Smooth muscle cell (in vitro differentiated cells): ENCODE data around the gene CNST. TPM values are rescaled to one million over a fixed set of nuclear protein-coding genes. Genes with fewer than 3 reads are reported as not detected.
"Not testable (repeated sequence)": the region's sequence is repeated elsewhere in the genome, so short reads cannot be mapped to it uniquely, and the experiment has no call there.

Experiments
- DNase-seq: peaks from one replicate; lab custom pipeline; 2025; ENCODE audit not compliant: unreplicated experiment; lab: John Stamatoyannopoulos, UW
- H2AFZ ChIP-seq: fragments of 200-600 bp; sonication (generic); 2 replicates; pipeline ENCODE4 v1.6.0; 2016; ENCODE audit warnings: antibody characterized with exemption, low read depth, mild to moderate bottlenecking
- H3F3A ChIP-seq: fragments of 200-600 bp; sonication (generic); 2 replicates; pipeline ENCODE4 v1.6.0; 2017; ENCODE audit warnings: antibody characterized with exemption, low read depth
- H3K27ac ChIP-seq: fragments of 200-600 bp; sonication (generic); 2 replicates; pipeline ENCODE4 v1.5.1; 2016; ENCODE audit warnings: low read depth, mild to moderate bottlenecking
- H3K27me3 ChIP-seq: fragments of 200-600 bp; sonication (generic); 2 replicates; pipeline ENCODE4 v1.6.1; 2016; ENCODE audit warnings: low read depth, mild to moderate bottlenecking
- H3K36me3 ChIP-seq: fragments of 200-600 bp; sonication (generic); 2 replicates; pipeline ENCODE4 v1.5.1; 2016; ENCODE audit warnings: low read depth
- H3K4me1 ChIP-seq: fragments of 200-600 bp; sonication (generic); 2 replicates; pipeline ENCODE4 v1.5.1; 2016; ENCODE audit warnings: low read depth
- H3K4me2 ChIP-seq: fragments of 200-600 bp; sonication (generic); 2 replicates; pipeline ENCODE4 v1.6.0; 2016; ENCODE audit warnings: mild to moderate bottlenecking
- H3K4me3 ChIP-seq: fragments of 200-600 bp; sonication (generic); 2 replicates; pipeline ENCODE4 v1.5.1; 2016; ENCODE audit warnings: mild to moderate bottlenecking
- H3K79me2 ChIP-seq: fragments of 200-600 bp; sonication (generic); 2 replicates; pipeline ENCODE4 v1.6.0; 2016; ENCODE audit warnings: low read depth, mild to moderate bottlenecking
- H3K9ac ChIP-seq: fragments of 200-600 bp; sonication (generic); 2 replicates; pipeline ENCODE4 v1.6.0; 2016; ENCODE audit warnings: low read depth
- H3K9me3 ChIP-seq: fragments of 200-600 bp; sonication (generic); replicated peaks from 2 replicates; pipeline ENCODE4 v1.5.1; 2016; ENCODE audit warnings: low read depth
- H4K20me1 ChIP-seq: fragments of 200-600 bp; sonication (generic); 2 replicates; pipeline ENCODE4 v1.6.0; 2016; ENCODE audit warnings: low read depth
- WGBS: methylation state at CpG from one replicate; pipeline ENCODE4 v1.1.7; 2016; ENCODE audit warnings: low lambda C conversion rate; 5-methylcytosine and 5-hydroxymethylcytosine counted together
- polyA plus RNA-seq: library from polyadenylated mRNA; unstranded; fragments of >200 nt; fragmentation: Nextera tagmentation; extraction: Ambion mirVana; gene quantifications from 2 replicates; pipeline ENCODE4 v1.2.1, GENCODE V29; 2016
- small RNA-seq: library from RNA; depleted of rRNA; stranded (forward); fragments of <200 nt; gene quantifications from one replicate; pipeline ENCODE3, GENCODE V24; 2014
- total RNA-seq: library from RNA; depleted of rRNA; stranded (reverse); fragments of >200 nt; gene quantifications from 2 replicates; pipeline ENCODE4 v1.2.3, GENCODE V29; 2014
- TF ChIP-seq, protein P1 (sequence below): fragments of 200-600 bp; sonication (generic); IDR thresholded peaks from 2 replicates; pipeline ENCODE4 v1.5.1; 2017; ENCODE audit warnings: borderline replicate concordance, mild to moderate bottlenecking, antibody characterized with exemption; ENCODE audit not compliant: insufficient read depth, poor library complexity, severe bottlenecking

The CNST gene
- total and polyA plus RNA-seq, 2 experiments from 2014 or later: 6.7 to 16.9 TPM

DNA sequence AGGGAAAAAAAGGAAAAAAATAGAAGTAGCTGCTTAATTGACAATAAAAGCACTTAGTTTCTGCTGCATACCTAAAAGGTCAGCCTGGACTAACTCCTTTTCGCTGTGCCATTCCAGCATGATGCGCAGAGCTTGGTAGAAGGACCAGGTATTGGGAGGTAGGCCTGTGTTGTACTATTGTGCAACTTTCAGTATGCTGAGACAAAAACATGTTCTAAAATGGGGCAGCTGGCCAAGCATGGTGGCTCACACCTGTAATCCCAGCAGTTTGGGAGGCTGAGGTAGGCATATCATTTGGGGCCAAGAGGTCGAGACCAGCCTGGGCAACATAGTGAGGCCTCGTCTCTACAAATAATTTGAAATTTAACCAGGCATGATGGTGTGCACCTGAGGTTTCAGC, 142.9 kb downstream of the CNST start:
- H3K4me3 ChIP-seq: no peak overlapping the region
- no peaks in the 10 kb centered on the region for H3K9me3 ChIP-seq
- H3K36me3 ChIP-seq: no peaks in the 10 kb centered on the region
- TF ChIP-seq, protein P1, sequence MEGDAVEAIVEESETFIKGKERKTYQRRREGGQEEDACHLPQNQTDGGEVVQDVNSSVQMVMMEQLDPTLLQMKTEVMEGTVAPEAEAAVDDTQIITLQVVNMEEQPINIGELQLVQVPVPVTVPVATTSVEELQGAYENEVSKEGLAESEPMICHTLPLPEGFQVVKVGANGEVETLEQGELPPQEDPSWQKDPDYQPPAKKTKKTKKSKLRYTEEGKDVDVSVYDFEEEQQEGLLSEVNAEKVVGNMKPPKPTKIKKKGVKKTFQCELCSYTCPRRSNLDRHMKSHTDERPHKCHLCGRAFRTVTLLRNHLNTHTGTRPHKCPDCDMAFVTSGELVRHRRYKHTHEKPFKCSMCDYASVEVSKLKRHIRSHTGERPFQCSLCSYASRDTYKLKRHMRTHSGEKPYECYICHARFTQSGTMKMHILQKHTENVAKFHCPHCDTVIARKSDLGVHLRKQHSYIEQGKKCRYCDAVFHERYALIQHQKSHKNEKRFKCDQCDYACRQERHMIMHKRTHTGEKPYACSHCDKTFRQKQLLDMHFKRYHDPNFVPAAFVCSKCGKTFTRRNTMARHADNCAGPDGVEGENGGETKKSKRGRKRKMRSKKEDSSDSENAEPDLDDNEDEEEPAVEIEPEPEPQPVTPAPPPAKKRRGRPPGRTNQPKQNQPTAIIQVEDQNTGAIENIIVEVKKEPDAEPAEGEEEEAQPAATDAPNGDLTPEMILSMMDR: no peak
- H3K27me3 ChIP-seq: no peaks in the 10 kb centered on the region
- H3K4me1 ChIP-seq: no peaks in the 10 kb centered on the region
- H3K79me2 ChIP-seq: no peaks in the 10 kb centered on the region
- 93% methylated on average over 4 of the region's 4 CpGs for WGBS
- H3K27ac ChIP-seq: no peak overlapping the region
- no peak overlapping the region for H3K4me2 ChIP-seq
- no peak for DNase-seq
- H3F3A ChIP-seq: no peaks in the 10 kb centered on the region
- no peaks in the 10 kb centered on the region for H4K20me1 ChIP-seq
- H3K9ac ChIP-seq: no peak overlapping the region
- no peak overlapping the region for H2AFZ ChIP-seq

DNA sequence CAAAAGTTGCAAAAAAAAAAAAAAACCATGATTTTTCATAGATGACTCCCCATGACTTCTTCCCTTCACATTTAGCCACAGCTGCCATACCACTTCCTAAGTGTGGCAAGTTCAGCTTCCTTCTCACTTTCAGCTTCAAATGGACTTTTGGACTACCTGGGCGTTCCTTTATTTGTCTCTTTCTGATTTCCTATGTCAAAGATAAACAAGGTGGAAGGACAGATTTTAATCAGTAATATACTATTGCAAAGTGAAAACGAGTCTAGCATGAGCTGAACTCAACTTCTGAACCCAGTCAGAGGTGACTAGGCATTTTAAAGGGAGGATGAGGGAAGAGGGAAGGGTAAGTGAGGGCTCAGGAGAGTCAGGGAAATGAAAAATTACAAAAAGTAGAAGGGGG, 143.6 kb downstream of the CNST start:
- Histone ChIP-seq H2AFZ (no peak overlapping the region), H4K20me1 (no peaks in the 10 kb centered on the region), H3K79me2 (no peaks in the 10 kb centered on the region), H3K36me3 (no peaks in the 10 kb centered on the region), H3K4me3 (no peak overlapping the region), H3K27me3 (no peaks in the 10 kb centered on the region), H3K9me3 (no peaks in the 10 kb centered on the region), H3K9ac (no peak overlapping the region), H3K4me1 (no peaks in the 10 kb centered on the region), H3K27ac (no peak overlapping the region), H3F3A (no peaks in the 10 kb centered on the region), H3K4me2 (no peak overlapping the region)
- TF ChIP-seq, protein P1: no peak
- DNase-seq: no peak
- 45% methylated on average over 2 of the region's 2 CpGs for WGBS

DNA sequence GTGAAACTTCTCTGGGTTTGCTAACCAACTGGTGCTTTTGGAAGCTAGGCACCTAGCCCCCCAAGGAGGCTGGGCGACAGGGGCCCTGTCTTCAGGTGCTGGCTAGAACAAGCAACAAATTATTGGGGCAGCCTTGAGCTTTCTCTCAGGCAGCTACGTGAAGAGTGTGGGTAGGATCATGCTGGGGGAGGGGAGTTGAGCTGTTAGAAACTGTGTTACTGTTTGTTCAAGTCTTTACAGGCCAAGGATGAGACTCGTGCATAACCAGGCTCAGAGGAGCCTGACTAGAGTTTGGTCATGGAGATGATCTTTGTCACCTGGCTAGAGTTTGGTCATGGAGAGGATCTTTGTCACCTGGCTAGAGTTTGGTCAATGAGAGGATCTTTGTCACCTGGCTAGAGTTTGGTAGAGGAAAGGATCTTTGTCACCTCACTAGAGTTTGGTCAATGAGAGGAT, 145.3 kb downstream of the CNST start:
- Histone ChIP-seq H3K4me1 (no peaks in the 10 kb centered on the region), H3K9me3 (no peaks in the 10 kb centered on the region), H3K27ac (no peak overlapping the region), H3K36me3 (no peaks in the 10 kb centered on the region), H2AFZ (no peak overlapping the region), H3K4me3 (no peak overlapping the region), H3F3A (no peaks in the 10 kb centered on the region), H3K79me2 (no peaks in the 10 kb centered on the region), H3K9ac (no peak overlapping the region), H3K4me2 (no peak overlapping the region), H4K20me1 (no peaks in the 10 kb centered on the region), H3K27me3 (no peaks in the 10 kb centered on the region)
- WGBS: 85% methylated on average over 3 of the region's 3 CpGs
- TF ChIP-seq, protein P1: no peak
- DNase-seq: no peak

DNA sequence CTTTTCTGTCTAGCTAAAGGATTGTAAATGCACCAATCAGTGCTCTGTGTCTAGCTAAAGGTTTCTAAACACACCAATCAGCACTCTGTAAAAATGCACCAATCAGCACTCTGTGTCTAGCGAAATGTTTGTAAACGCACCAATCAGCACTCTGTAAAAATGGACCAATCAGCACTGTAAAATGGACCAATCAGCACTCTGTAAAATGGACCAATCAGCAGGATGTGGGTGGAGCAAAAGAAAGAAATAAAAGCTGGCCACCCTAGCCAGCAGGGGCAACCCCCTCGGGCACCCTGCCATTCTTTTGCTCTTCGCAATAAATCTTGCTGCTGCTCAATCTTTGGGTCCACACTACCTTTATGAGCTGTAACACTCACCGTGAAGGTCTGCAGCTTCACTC, 146.2 kb downstream of the CNST start:
- H3K4me1 ChIP-seq, H3K9me3 ChIP-seq, H3K36me3 ChIP-seq, H3F3A ChIP-seq, H4K20me1 ChIP-seq, H3K27me3 ChIP-seq, H3K9ac ChIP-seq, DNase-seq, H3K4me3 ChIP-seq, H2AFZ ChIP-seq, H3K79me2 ChIP-seq, H3K27ac ChIP-seq, H3K4me2 ChIP-seq: not testable (repeated sequence)
- WGBS: 92% methylated on average over 5 of the region's 5 CpGs

Small RNAs within 50 kb of the gene (small RNA-seq; reads per million reads assigned to genes)
- gene AL356583.2 (not detected), gene AL591623.2 (not detected)

Other genes with a start within 250 kb of the CNST start
- 162 and 198 TPM in 2 replicates for gene SMYD3, start 59.2 kb upstream of the CNST start, total RNA-seq
- 246 and 301 TPM in 2 replicates for gene SMYD3, start 59.2 kb upstream of the CNST start, polyA plus RNA-seq
- gene TFB2M, start 195 bp upstream of the CNST start, total RNA-seq: 22.5 and 24.0 TPM in 2 replicates
- gene TFB2M, start 195 bp upstream of the CNST start, polyA plus RNA-seq: 15.0 and 16.8 TPM in 2 replicates
- 23.7 and 27.0 TPM in 2 replicates for gene SCCPDH, start 158.0 kb downstream of the CNST start, total RNA-seq
- gene SCCPDH, start 158.0 kb downstream of the CNST start, polyA plus RNA-seq: 19.6 and 26.2 TPM in 2 replicates